Hematopoietic multipotent progenitor cell treated with erythropoietin and hydrocortisone succinate and interleukin-3 and kit ligand, for 6 days (in vitro differentiated cells): ENCODE measurements around the gene TRPC4AP.
"Not testable (repeated sequence)": the region's sequence is repeated elsewhere in the genome, so short reads cannot be mapped to it uniquely, and the experiment has no call there.

Source experiments
- DNase-seq: peaks from one replicate; pipeline ENCODE4 v3.0.0-alpha.2; 2015

Gene TRPC4AP, protein sequence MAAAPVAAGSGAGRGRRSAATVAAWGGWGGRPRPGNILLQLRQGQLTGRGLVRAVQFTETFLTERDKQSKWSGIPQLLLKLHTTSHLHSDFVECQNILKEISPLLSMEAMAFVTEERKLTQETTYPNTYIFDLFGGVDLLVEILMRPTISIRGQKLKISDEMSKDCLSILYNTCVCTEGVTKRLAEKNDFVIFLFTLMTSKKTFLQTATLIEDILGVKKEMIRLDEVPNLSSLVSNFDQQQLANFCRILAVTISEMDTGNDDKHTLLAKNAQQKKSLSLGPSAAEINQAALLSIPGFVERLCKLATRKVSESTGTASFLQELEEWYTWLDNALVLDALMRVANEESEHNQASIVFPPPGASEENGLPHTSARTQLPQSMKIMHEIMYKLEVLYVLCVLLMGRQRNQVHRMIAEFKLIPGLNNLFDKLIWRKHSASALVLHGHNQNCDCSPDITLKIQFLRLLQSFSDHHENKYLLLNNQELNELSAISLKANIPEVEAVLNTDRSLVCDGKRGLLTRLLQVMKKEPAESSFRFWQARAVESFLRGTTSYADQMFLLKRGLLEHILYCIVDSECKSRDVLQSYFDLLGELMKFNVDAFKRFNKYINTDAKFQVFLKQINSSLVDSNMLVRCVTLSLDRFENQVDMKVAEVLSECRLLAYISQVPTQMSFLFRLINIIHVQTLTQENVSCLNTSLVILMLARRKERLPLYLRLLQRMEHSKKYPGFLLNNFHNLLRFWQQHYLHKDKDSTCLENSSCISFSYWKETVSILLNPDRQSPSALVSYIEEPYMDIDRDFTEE

DNA sequence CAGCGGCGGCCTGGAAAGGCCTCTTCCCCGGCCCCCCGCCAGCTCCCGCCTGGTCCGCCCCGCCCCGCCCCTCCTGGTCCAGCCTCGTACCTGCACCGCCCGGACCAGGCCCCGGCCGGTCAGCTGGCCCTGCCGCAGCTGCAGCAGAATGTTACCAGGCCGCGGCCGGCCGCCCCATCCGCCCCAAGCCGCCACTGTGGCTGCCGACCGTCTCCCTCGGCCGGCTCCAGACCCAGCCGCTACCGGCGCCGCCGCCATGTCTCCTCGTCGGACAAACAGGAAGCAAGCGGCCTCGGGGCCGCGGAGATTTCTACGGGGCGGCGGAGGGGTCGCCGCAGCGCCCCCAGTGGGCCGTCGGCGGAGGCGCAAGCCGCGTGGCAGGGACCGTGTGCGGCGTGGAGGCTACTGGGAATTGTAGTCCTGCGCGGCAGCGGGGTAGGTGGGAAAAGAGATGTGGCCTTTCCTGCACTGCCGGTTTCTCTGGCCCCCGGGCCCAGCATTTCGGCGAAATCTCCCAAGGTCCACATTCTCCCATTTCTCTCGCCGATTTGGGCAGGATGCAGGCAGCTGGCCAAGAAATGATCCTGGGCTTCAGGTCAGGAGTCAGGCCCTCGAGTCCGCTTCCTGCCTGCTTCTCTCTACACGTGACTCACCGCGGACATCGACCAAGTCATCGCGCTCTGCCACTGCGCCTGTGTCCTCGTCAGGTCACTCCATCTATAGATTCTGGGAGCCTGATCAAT is at the start of gene TRPC4AP:
TRPC4AP (minus strand) TSS at position 284 of the 743 bp plus-strand sequence; CDS start at position 258, 26 bp downstream.
- DNase-seq: peak; percentile 94

DNA sequence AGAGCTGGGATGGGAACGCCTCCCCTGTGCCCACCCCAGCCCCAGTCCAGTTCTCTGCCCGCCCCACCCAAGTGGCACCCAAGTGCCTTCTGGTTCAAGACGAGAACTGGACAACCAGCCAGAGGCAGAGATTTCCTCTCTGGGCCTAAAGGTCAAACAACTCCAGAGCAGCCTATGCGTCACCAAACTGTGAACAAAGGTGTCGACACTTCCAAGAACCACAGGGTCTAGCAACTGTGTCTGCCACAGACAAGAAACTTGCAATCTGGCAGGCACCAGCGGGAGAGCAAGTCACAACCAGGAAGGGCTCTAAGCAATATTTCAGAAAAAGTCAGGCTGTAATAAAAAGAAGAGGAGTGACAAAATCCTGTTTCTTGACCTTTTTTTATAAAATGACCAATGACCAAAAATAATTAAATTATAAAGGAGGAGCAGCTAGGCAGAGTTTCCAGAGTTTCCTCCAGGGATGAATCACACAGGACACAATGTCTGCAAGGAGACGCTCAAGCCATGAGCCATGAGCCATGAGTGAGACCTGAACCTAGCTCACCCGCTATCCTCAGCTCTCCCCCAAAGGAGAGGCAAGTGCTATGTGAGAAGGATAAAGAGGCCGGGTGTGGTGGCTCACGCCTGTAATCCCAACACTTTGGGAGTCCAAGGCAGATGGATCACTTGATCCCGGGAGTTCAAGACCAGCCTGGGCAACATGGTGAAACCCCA is 43.4 kb upstream of the TRPC4AP start:
- no peak for DNase-seq

DNA sequence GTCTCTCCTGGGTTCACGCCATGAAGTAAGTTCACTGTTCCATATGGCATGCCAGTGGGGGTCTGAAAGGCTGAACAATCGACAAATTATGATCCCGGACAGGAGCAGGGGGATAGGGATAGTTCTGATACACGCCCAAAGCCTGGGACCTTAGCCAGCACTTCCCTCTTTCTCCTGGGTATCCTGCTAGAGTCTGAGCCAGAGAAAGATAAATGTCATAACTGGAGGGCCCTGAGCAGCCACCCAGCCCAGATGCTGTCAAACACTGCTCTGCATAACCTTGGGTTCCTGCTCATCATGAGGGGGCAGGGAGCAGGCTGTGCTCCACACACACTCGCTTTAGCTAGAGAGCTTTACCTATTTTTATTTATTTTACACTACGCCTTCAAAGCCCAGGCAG is 42.3 kb upstream of the TRPC4AP start:
- DNase-seq: no peak

DNA sequence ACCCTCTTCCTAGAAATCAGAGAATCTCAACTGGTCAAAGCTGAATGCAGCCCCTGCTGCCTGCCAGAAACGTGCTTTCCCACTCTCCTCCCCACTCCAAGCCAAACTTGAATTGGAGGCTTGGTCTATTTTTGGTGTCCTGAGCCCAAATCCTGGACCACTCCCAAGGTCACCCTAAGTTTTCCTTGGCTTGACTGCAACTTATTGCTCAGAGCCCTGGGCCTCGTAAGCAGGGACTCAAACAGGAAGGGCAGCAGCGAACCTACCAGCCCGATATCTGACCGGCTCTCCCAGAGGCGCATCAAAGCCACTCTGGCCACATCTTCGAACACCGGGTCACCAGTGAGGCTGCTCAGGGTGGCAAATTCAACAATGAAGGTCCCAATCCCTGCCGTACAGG is 41.9 kb upstream of the TRPC4AP start:
- DNase-seq: no peak

DNA sequence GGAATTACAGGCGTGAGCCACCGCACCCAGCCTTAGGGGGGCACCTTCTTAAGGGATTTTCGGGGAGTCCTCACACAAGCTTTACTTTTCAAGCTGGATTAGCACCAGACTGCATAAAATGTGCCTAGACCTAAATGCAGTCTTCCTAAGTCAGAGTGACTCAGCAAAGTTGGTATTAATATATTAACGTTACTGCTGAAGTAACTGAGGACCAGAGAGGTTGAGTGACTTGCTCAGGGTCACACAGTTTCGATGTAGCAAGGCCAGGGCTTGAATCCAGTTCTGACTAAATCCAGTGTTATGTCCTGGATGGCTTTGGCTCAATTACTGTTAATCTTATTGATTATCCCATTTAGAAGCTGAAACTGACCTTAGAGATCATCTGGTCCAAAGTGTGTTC is 41.1 kb upstream of the TRPC4AP start:
- DNase-seq: peak; percentile 35

DNA sequence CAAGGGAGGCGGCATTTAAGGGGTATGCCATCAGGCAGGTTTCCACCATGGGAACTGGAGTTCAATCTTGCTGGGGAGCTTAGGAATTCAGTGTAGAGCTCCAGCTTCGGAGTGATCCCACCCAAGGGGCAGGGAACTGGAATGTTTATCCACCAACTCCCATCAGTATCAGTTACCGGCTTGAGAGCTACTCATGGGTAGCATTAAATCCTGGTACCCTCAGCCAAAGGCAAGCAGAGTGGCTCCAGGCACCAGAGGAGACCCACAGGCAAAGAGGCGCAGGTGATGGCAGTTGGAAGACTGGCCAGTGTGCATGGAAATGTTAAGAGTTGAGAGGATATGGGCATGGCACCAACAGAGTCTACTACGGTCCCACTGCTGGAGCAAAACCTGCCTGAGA is 40.4 kb upstream of the TRPC4AP start:
- DNase-seq: no peak

DNA sequence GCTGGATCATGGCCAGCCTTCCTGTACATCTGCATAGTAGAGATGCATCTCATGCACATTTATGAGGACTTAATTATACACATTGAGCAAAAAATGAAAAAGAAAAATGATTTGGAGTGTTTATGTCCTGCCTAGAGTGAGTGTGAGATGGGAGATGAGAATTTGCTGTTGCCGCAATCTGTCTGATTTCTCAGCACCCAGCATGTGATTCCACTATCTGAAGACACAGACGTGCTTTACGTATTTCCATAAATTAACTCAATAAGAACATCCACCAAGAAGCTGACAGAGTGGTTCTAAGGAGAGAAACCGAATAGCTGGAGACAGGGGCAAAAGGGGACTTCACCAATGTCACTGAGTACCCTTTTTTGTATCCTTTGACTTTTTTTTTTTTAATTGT is 39.3 kb upstream of the TRPC4AP start:
- DNase-seq: no peak

DNA sequence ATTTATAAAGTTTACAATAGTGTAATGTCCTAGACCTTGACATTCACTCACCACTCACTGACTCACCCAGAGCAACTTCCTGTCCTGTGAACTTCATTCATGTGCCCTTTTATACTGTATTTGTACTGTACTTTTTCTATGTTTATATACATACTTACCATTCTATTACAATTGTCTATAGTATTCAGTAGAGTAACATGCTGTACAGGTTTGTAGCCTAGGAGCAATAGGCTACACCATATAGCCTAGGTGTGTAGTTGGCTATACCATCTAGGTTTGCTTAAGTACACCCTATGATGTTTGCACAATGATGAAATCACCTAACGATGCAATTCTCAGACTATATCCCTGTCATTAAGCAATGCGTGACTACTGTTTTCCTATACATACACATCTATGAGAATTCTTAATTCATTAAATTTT is 37.1 kb upstream of the TRPC4AP start:
- no peak for DNase-seq

DNA sequence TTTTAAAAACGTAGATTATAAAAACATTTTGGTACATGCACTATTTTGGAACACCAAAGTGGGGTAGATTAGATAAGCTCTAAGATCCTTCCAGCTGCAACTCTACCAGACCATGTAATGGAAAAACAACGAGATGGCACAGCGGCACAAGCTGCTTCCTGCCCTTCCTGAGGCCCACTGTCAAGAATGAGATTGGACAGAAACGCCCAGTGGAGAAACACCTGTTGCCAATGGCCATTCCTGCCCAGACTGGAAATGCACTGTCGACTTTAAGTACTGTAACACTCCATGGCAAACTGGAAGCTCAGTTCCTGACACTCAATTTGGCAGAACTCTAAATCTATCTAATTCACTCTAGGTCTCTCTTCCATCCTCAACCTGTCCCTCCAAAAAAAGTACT is 33.1 kb upstream of the TRPC4AP start:
- no peak for DNase-seq

DNA sequence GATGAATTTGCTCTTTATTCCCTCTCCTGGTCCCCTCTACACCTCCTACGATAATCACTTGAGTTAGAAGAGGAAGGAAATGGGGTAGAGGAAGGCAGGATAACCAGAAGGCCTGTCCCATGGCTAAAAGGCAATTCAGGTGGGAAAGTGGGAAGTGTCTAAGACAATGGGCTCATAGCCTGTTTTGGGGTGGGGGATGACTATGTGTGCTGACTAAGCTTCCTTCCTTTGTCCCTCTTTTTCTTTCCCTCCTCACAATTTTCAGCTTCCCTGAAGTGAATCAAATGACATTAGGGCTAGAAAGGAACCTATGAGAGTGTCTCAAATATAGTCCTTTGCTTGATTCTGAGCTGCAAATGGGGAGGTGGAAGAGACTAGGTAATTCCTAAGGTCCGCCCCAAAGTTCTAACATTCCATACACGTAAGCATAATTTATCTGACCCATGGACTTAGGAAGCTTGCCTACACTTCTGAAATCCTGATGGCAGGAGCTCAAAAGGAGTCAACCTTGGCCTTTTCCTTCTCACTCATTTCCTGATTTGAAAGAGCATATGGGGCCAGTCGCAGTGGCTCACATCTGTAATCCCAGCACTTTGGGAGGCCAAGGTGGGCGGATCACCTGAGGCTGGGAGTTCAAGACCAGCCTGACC is 30.3 kb upstream of the TRPC4AP start:
- no peak for DNase-seq

DNA sequence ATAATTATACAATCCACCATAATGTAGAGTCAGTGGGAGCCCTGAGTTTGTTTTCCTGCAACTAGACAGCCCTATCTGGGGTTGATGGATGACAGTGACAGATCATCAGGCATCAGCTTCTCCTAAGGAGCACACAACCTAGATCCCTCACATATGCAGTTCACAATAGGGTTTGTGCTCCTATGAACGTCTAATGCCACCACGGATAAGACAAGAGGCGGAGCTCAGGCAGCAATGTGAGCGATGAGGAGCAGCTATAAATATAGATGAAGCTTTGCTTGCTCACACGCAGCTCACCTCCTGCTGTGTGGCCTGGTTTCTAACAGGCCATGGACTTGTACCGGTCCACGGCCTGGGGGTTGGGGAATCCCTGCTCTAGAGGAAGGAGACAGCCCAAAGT is 28.6 kb upstream of the TRPC4AP start:
- DNase-seq: no peak

DNA sequence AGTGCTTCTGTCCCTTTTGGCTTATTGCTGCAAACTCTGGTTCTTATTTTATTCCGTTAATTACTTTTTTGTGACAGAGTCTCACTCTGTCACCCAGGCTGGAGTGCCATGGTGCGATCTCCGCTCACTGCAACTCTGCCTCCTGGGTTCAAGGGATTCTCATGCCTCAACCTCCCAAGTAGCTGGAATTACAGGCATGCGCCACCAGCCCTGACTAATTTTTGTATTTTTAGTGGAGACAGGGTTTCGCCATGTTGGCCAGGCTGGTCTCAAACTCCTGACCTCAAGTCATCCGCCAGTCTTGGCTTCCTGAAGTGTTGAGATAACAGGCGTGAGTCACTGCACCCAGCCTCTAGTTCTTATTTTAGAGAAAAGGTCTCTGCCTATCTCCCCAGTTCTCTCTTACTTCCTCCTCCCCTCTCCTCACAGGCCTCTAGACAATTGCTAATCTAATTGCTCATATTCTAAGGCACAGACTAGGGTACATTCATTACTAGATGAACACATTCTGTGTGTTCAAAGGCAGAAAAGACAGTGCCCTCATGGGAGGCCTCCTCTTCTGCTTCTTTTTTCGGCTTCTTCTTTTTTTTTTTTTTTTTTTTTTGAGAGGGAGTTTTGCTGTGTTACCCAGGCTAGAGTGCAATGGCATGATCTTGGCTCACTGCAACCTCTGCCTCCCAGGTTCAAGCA is 27.6 kb upstream of the TRPC4AP start:
- peak; percentile 94 for DNase-seq

DNA sequence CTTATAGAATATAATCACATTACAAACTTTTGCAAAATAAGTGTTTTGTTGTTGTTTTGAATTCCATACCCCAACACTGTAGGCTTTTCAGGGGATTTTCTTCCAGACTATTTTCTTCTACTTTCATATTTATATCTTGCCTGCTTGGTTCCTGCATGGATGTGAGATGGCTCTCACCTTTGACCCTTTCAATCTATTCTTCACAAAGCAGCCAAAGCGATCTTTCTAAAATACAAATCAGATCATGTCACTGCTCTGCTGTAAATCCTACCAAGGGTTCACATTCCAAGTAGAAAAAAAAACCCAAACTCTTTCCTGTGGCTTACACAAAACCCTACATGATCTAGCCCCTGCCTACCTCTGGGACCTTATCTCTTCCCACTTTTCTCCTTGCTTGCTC is 25.0 kb upstream of the TRPC4AP start:
- DNase-seq: no peak

DNA sequence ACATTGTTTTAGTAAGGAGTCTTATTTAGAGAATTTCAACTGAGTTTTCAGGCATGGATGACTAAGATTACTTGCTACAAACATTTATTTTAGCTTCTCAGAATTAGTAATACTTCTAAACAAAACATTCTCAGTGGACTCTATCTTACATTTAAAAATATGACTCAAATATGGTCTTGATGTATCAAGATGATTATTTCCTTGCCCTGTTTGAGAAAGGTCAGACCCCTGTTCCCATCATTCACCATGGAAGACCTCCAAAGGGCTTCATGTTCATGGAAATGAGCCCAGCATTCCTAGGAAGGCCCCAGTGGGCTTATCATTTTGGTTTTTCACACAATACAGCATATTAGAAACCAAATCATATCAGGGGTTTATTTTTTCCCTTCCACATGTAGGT is 24.6 kb upstream of the TRPC4AP start:
- no peak for DNase-seq

DNA sequence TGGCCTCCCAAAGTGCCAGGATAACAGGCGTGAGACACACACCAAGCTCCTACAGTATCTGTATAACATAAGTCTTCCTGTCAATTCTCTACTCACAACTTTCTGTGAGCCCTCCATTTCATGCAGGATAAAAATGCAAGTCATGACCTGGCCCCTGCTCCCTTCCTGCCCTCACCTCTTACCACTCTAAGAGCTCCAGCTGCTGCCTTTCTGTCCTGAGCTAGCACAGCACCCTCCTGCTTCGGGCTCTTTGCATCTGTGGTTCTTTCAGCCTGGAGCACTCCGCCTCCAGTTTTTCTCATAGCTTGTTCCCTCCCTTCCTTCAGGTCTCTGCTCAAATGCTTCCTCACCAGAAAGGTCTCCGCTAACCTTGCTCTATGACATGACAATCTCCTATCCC is 23.7 kb upstream of the TRPC4AP start:
- peak; percentile 28 for DNase-seq

DNA sequence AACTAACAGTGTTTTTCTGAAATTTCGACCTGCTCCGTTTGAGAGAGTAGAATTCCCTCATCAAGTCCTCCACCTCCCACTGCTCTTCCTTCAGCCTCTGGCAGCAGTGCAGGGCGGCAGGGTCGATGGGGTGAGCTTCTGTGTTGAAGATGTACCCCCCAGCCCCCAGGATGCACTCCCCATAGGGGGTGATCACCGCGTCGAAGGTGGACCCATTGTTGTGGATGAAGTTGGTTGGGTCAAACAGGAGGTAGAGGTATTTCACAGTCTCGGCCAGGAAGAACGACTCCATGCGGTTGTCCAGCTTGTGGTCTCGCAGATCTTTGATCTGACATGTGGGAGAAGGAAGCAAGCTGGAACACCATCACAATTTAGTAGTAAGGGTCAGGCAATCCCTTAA is 23.0 kb upstream of the TRPC4AP start:
- DNase-seq: no peak

DNA sequence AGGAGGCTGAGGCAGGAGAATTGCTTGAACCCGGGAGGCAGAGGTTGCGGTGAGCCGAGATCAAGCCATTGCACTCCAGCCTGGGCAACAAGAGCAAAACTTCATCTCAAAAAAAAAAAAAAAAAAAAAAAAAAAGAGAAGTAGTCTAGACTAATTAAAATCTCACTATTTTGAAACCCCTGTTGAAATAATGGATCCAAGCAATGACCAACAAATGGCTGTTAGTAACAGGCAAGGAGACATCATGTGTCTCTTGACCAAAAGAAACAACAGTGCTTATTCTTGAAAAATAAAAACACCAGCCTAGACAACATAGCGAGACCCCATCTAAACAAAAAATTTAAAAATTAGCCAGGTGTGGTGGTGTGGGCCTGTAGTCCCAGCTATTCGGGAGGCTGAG is 19.7 kb upstream of the TRPC4AP start:
- DNase-seq: not testable (repeated sequence)

DNA sequence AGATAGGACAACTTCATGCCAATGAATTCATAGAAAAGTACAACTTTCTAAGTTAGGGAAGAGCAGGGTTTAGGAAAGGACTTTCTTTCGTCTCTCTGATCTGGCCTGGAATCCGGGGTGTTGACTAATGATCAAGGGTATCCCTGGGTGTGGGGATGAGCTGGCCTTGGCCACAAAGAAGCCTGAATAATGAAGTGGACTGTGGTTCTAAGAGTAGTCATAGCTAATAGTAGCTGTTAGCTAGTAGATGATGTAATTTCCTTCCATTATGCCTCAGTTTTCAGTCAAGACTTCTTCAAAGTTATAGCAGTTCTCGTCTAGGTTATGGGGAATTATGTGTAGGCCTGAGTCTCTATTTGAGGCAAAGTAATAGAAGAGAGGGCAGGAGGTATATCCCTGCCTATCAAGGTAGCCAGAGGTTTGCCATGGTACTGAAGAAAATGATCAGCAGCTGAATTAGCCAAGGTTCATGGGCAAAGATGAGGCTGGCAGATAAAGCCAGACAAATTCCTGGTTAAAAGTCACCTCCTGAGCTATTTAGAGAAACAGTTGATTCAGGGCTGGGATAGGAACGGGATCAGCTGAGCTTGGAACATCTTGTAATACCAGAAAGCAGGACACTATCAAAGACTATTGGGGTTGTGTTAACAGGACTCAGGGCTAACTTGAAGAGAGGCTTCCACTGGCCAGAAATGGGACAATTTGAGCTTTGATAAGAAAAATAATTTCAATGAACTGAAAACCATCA is 18.7 kb upstream of the TRPC4AP start:
- no peak for DNase-seq

DNA sequence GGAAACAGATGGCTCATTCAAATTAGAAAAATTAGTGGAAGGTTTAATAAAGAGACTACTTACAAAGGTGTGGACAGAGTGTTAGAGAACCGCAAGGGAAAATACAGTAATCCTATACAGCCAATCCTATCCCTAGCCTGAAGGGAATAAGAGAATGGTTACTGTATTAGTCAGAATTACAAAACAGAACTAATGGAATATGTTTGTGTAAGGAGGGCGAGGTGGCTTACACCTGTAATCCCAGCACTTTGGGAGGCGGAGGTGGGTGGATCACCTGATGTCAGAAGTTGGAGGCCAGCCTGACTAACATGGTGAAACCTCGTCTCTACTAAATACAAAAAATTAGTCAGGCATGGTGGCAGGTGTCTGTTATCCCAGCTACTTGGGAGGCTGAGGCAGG is 16.3 kb upstream of the TRPC4AP start:
- DNase-seq: no peak

DNA sequence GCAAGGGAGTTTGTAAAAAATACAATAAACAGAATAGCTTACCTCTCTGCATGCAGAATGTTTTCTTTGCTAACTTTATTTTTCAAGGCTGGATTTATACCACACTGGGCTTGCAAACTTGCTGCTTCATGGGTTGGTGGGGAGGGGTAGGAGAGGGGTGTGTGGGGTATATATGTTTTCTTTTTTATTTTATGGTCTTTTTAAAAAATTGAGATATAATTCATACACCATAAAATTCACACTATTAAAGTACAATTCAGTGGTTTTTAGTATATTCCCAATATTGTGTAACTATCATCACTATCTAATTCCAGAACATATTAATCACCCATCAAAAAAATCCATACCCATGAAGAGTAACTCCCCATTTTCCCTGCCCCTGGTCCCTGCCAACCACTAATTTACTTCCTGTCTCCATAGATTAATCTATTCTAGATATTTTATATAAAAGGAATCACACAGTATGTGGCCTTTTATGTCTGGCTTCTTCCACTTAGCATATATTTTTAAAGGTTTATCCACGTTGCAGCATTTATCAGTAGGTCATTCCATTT is 14.3 kb upstream of the TRPC4AP start:
- DNase-seq: no peak
